ENCODE data around the gene WIPF3. TPM values are rescaled to one million over a fixed set of nuclear protein-coding genes. Genes with fewer than 3 reads are reported as not detected.

The WIPF3 gene
- total RNA-seq, 1 donor from 2014 or later, result 11.2 TPM

DNA sequence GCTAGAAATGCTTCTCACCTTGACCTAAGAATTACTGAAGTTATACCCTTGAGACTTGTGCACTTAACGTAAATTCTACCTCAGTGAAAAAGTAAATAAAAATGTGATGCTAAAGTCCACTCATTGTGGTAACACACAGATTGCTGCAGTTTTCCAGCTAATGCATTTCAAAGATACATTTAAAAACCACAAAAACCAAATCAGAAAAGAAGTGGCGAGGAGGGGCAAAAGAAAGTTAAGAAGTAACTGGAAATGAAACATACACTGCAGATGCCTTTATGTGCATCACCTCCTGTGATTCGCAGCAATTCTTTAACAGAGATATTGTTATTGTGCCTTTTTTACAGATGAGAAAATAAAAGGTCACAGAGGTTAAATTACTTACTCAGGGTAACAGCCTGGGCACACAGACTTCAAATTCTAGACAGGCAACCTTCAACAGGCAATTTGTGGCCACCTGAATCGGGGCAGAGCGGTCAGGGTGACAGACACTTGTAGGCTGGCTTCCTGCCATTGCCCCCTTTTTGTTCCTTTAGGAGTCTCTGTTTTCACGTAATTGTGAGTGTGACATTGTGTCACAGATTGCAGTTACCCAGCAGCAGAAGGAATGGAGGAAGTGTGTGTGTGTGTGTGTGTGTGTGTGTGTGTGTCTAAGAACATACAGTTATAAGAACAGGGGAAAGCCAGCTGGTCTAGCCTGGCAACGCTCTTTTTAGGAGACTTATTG is 1.9 kb downstream of the WIPF3 start:
- DNase-seq (ENCODE audit: low spot score), result no peak

DNA sequence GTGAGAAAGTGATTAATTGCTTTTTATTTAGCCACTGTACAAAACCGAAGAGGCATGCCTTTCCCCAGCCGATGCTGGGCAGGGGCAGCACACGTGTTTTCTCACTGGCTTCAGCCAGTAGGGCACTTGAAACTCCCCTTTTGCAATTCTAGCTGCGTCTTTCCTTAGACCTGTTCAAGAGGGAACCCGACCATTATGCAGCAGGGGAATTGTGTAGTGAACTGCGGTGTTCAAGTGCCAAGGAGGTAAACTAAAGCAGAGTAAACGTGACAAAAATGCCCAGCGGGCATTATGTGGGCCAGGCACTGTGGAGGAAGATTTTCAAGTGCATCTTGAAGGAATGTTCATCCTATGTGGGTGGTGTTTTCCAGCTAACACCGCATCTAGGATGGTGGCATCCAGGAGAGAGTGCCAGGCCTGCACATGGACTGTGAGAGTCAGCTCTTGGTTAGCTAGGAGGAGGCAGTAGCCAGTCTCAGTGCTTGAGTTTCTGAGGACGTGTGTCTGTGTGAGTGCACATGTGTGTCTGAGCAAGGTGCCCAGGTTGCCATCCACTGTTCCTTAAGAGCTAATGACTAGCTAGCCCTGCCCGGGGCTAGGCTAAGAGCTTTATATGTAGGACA is 3.3 kb downstream of the WIPF3 start:
- DNase-seq (ENCODE audit: low spot score), result no peak

DNA sequence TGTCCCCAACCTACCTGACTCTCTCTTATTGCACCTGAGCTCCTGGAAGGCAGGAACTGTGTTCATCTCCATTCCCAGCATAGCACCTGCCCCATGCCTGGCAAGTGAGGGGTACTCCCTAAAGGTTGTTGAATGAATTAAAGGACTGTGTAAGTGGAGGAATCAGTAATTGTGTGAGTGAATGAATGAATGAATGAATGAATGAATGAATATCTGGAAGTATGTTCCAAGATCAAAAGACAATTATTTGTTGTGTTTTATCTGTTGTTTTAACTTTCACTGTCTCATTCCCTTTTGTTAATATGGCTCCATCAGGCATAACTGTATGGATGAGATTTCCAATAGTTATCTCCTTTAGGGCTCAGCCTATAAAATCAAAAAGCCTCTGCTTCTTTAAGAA is 4.0 kb downstream of the WIPF3 start:
- no peak for DNase-seq (ENCODE audit: low spot score)

DNA sequence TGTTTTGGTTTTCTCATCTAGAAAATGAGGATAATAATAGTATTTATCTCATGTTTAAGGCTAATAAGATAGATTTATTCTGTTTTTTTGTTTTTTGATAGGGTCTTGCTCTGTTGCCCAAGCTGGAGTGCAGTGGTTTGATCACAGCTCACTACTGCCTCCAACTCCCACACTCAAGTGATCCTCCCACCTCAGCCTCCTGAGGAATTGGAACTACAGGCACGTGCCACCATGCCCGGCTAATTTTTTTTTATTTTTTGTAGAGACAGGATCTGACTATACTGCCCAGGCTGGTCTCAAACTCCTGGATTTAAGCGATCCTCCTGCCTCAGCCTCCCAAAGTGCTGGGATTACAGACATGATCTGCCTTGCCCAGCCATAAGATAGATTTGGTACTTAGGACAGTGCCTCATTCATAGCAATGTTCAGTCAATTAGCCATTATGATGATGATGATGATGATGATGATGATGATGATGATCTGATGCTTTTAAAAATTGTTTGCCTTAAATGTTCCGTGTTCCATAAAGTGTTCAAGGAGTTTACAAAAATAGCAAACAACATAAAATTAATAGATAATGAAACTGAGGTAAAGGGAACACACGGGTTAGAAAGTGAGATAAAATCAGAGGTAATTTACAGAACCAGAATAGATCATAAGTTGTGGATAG is 4.6 kb downstream of the WIPF3 start:
- no peak for DNase-seq (ENCODE audit: low spot score)

DNA sequence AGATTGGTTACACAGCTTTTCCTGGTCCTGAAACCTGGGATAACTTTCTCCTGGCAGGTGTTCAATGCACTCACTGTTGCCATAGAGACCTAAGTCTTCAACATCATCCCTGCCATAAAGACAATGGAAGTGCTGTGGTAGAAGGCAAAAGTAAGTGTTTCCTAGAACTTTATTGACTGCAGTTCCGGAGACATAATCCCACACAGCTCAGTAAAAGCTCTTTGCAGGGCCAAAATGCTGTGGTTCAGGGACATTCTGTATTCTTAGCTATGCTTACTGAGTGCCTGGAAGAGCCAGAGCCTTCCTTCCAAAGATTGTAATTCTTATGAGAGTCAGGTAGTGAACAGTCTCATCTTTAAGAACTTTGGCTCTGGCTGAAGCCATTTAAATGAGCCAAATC is 5.3 kb downstream of the WIPF3 start:
- no peak for DNase-seq (ENCODE audit: low spot score)

DNA sequence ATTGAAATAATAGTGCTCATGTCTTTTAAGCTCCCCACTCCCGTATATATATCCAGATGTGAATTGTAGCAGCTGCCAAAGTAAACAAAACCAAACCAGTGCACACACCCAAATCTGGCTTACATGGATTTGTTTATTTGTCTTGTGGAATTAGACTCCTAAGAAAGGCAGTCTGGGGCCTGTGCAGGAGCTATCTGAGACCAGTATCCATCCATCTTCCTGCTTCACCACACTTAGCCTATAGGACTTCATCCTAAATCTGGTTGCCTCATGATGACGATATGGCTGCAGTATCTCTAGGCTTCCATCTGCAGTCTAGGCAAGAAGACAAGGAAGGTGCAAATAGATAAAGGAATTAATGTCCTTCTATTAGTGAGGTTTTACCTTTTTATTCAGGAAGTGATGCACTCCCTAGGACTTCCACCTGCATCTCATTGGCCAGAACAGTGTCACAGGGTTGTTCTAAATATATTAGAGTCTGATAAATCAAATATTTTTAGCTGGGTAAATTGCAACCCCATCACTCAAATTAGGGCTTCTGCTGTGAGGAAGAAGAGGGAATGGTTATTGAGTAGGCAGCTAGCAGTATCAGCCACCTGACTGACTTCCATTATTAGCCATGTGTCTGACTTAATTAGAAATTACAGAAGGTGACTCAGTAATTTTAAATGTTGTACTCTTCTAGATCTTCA is 6.0 kb downstream of the WIPF3 start:
- no peak for DNase-seq (ENCODE audit: low spot score)

DNA sequence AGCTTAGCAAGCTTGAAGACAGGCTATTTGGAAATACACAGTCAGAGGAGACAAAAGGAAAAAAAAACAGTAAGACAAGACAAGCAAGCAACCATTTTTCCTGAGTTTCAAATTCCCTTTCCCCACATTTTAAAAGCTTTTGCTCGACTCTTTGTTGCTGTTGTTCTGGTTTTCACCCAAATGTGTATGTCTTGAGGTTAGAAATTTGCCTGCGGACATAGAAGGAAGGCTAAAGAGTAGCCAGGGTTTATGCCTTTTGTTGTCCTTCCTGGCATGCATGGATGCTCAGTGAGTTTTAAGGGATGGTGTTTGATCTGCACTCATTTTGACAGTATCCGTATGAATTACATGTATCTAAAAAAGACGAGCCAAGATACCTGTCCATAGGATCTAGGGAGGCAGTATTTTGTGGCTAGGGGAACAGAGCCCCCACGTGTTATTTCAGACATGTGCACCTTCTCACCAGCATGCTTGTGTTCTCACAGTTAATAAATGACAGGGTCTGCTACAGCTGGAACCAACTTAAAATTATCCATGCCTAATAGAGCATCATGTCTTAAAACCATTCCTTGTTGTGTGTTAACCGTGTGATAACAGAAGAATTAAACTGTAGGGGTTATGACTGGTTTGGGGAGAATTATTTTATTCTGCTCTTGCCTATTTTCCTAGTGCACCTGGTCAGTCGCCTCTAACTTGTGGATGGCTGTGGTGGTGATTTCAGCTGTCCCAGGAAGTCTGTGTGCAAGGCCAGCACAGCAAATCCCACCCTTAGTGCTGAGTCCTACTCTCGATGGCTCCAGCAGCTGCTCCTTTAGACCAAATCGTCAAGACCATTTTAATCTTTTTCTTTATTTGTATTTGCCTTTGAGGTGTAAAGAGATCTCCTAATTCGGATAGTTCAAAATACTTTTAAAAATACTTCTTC is 9.1 kb downstream of the WIPF3 start:
- DNase-seq (ENCODE audit: low spot score), result no peak

DNA sequence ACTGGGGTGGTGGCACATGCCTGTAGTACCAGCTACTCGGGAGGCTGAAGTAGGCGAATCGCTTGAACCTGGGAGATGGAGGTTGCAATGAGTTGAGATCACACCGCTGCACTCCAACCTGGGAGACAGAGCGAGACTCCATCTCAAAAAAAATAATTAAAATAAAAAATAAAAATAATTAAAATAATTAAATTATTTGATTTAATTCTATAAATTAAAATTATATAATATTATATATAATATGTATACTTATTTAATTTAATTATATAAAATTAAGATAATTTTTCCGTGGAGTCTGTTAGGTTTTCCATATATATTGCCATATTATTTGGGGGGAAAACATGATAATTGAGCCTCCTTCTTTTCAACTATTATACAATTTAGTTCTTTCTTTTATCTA is 12.0 kb downstream of the WIPF3 start:
- no peak for DNase-seq (ENCODE audit: low spot score)

DNA sequence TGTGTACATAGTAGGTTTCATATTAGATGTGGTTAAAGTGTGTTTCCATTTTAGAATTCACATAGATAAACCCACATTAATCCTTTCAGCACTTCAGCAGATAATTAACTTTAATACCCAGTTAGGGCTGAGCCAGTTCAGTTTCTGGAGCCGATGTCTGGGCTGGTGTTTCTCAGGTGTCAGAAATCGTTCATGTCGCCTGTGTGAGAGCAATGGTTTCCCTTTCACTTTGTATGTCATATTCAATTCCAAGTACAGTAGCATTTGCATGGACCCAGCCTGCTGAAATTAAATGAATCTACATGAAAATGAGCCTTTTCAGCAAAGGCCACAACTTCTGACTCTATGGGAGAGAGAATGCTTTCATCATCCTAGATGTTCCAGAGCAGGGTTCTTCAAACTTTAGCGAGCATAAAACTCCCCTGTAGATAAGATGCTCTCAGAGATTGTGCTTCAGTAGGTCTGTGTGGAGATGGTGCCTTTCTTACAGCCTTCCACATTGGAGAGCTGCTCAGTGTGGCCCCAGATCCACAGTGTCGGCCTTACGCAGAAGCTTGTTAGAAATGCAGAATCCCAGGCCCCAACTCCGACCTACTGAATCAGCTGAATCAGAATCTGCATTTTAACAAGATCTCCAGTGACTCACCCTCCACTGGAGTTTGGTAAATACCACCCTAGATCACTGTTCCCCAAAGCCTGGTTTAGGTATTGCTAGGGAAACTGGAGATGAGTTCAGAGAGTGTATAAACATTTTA is 19.6 kb downstream of the WIPF3 start:
- DNase-seq (ENCODE audit: low spot score), result no peak

DNA sequence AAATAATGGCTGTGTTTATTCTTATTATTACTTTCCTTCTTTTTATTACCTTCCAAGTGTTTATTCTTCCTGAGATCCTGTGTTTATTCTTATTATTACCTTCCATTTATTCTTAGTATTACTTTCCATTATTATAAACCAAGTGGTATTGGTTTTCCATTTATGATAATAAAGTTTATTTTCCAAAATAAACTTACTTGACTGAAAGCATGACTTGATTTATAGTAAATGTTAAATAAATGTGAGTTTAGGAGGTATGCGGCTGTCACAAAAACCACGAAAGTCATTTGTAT is 20.2 kb downstream of the WIPF3 start:
- DNase-seq (ENCODE audit: low spot score), result no peak

DNA sequence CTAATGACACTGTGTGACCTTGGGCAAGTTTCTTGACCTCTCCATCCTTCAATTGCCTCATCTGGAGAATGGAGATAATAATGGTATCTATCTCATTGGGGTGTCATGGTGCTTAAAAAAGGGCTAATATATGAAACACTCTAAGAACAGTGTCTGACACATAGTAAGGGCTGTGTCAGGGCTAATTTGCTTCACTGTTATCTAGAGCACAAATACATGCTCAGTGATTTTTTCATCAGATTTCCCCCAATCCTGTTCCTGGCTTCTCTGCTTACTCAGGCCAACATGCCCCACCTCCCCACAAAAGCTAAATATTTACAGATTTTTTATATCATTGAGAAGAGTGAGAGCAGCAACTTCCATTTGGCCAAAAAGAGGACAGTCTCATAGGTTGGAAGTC is 20.6 kb downstream of the WIPF3 start:
- DNase-seq (ENCODE audit: low spot score), result no peak

DNA sequence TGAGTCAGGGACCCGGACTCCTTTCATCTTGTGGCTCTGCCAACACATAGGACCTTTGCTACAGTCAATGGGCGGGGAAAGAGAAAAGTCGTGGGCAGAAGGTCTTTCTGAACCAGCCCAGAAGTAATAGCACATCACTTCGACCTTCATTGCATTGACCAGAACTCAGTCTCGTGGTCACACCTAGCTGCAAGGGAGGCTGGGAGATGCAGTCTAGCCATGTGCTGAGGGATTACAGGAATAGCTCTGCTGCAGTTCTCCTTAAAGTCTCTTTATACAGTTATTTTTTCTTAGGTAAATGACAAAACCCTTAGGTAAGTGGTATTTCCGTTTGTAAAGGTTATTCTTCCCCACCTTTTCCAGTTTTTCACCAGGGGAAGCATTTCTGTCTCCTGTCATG is 25.4 kb downstream of the WIPF3 start:
- DNase-seq (ENCODE audit: low spot score), result no peak

DNA sequence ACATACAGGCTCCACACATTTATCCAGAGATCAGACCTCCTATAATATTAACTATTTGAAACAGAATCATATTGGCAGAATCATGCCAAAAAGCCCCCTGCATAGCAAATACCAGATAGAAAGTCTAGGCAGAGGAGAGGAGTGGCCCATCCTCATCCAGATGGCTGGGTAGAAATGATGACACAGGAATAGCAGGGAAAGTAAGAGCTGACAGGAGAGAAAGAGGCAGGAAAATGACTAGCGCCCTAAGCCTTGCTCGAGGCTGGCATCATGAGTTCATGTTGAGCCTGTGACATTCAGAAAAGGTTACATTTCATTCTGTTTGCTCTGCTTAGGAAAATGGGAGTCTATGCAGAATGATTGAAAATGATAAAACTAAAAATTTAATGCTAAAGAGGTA is 27.6 kb downstream of the WIPF3 start:
- DNase-seq (ENCODE audit: low spot score), result no peak

DNA sequence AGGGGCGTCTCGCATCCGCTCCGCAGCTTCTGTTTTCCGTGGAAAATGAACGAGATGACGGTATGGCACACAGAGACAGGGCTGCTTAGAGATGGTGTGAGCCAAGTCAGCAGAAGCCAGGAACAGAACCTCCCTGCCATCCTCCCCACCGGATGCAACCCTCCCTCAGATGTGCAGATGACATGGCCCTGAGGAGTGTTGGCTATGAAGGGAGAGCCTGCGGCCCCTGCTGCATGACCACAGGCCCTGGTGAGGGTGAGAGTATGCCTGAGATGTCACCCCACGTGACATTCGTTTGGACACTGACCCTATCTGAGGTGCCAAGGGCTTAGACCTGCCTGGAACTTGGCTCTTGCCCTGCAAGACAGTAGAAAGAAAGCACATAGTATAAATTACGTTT is 29.4 kb downstream of the WIPF3 start:
- DNase-seq (ENCODE audit: low spot score), result no peak

DNA sequence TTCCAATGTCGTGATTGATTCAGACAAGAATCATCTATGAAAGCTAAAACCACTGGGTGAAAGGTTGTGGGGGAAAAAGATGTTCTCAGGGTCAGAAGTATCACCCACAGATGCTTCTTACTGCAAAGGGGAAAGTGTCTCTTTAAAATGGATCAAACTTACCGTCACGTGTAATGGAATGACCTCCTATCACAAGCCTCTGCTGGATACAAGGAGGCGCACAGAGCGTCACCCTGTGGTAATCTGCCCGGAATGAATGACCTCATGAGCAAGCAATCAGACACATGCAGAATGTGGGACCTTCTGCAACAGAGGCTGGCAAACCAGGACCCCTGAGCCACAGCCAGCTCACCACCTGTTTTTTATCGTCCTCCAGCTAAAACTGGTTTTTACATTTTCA is 33.0 kb downstream of the WIPF3 start:
- peak; percentile 71 for DNase-seq (ENCODE audit: low spot score)

DNA sequence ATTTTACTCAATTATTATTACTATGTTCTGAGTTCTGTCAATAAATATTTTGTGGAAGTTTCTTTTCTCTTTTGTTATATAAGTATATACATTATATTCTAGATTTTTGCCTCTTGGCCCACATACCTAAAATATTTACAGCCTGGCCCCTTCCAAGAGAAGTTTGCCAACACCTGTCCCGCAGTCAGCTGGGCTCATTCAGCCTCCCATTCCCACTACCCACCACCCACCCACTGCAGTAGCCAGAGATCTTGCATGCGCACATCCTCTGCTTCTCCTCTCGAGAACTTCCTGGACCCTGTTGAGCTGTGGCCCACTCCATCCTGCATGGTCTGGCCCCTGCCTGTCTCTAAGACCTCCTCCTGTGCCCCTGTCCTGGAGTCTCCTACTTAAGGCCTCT is 33.6 kb downstream of the WIPF3 start:
- no peak for DNase-seq (ENCODE audit: low spot score)

DNA sequence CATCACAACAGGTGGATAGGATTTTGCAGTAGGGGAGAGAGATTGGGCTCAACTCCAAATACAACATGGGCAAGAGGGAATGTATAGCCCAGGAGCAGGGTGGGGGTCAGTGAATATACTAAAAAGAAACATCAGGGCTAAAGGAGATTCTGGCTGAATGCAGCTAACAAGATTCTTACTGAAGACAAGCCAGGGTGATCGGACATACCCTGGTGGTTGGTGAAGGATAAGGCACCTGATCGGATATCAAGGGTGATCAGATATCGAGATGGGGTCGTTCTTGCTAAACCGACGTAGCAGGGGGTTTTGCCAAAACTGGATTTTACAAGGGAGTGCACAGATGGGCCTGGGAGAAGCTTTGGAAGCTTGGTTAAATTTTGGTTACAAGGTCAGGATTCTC is 34.4 kb downstream of the WIPF3 start:
- DNase-seq (ENCODE audit: low spot score), result no peak

DNA sequence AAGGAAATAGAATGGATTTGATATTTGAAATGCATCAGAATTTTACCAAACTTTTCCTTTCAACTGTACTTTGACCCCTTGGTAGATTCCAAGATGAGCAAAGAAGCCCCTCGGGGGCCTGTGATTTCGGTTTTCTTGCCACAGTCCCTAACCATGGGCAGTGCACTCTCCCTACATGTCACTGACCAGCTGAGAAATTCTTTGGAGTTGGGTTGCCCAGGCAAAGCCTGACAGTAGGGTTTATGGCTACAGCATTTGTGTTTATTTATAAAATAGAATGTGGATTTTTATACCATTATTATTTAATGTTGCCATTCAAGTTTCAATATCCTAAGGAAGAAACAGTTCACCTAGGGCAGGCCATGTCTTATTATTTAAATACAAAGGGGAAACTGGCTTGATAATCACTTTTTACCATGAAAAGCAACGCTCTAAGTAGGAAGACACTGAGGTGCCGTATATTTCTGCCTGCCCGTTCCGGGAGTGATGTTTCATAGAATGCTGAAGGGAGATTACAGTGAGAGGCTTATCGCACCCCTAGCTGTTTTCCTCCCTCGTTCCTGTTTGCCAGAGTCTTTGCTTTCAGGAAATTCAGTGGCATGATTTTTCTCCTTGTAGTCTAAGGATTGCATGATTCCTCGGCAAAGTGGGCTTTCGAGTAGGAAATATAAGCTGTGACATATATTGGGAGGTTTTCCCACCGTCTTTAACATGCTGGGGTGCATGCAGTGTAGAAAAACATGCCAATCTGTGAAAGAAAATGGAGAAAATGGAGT is 35.8 kb downstream of the WIPF3 start:
- no peak for DNase-seq (ENCODE audit: low spot score)

DNA sequence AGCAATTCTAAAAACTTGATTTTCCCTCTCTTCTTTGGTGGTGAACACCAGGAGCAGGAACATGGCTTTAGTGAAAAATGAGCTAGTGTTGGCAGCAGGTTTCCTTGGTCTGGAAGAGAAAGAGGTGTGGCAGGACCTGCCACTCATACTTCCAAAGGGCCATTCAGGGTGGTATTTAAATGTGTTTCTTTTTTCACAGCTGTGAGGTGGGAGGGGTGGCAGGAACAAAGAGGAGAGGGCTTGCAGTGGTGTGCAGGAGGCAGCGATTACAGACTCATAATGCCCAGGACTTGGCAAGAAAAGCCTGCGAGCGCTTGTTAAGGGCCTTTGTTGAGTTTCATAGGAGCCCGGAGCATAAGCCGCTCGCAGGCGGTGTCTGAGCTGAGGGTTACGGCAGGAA is 36.8 kb downstream of the WIPF3 start:
- DNase-seq (ENCODE audit: low spot score), result no peak

DNA sequence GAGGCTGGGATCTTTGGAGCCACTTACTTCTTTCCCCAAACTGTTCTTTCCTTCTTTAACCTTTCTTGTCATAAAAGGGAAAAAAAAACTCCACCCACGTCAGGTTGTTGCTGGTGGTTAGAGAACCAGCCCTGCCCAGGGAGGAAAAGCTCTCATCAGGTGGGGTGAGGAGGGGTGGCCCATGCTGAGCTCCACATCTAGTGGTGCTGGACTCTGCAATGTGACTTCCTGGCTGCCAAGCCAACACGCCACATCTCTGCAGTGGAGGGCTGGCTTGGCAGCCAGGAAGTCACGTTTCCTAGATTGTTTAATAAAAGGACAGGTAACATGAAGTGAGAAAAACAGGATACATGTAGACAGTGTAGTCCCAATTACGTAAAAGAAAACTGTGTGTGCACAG is 37.4 kb downstream of the WIPF3 start:
- DNase-seq (ENCODE audit: low spot score), result no peak
